Measurements from ENCODE around the gene GPRC5C. TPM values are rescaled to one million over a fixed set of nuclear protein-coding genes. Genes with fewer than 3 reads are reported as not detected.

Gene GPRC5C
- total RNA-seq, 2 donors from 2014 or later, result 66.3 to 186 TPM

- Histone ChIP-seq H3K27me3 (replicated peaks; ENCODE audit: insufficient read depth) (no peaks in the 10 kb centered on the region), H3K27ac (no peak overlapping the region), H3K36me3 (no peaks in the 10 kb centered on the region), H3K9me3 (no peaks in the 10 kb centered on the region), H3K4me3 (no peak overlapping the region), H3K4me1 (replicated peaks) (no peaks in the 10 kb centered on the region)
- WGBS, result 72% methylated on average over 9 of the region's 9 CpGs
- no peak for DNase-seq (ENCODE audit: low spot score)
- TF ChIP-seq POLR2A (IDR thresholded peaks at IDR 0.05) (no peak), CTCF (IDR thresholded peaks at IDR 0.05) (no peak), POLR2AphosphoS5 (IDR thresholded peaks at IDR 0.05) (no peak)
- intact Hi-C loops (cut with DNase I), result no loop called here
Observed at GRCh38 chr17:74474043-74474792, 42.3 kb downstream of the GPRC5C start.

DNA sequence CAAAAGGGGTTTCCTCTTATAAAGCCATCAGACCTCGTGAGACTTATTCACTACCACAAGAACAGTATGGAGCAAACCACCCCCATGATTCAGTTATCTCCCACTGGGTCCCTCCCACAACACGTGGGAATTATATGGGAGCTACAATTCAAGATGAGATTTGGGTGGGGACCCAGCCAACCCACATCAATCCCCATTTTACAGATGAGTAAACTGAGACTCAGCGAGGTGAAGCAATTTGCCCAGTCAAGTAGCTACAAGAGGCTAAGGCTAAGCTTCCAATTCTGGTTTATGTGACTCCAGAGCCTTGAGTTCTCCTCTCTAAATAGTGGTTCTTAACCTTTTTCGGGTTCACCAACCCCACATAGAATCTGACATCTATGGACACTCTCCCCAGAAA lies 43.3 kb downstream of the GPRC5C start:
- no peaks in the 10 kb centered on the region for H3K27me3 ChIP-seq (replicated peaks; ENCODE audit: insufficient read depth)
- WGBS, result 93% methylated on average over 4 of the region's 4 CpGs
- TF ChIP-seq POLR2A (IDR thresholded peaks at IDR 0.05) (no peak), POLR2AphosphoS5 (IDR thresholded peaks at IDR 0.05) (no peak), CTCF (IDR thresholded peaks at IDR 0.05) (no peak)
- DNase-seq (ENCODE audit: low spot score), result no peak
- intact Hi-C loops (cut with DNase I), result no loop called here
- H3K9me3 ChIP-seq, result no peaks in the 10 kb centered on the region
- no peaks in the 10 kb centered on the region for H3K4me1 ChIP-seq (replicated peaks)
- H3K4me3 ChIP-seq, result no peak overlapping the region
- no peaks in the 10 kb centered on the region for H3K36me3 ChIP-seq
- H3K27ac ChIP-seq, result no peak overlapping the region

- 65% methylated on average over 4 of the region's 4 CpGs for WGBS
- TF ChIP-seq POLR2A (IDR thresholded peaks at IDR 0.05) (no peak), POLR2AphosphoS5 (IDR thresholded peaks at IDR 0.05) (no peak), CTCF (IDR thresholded peaks at IDR 0.05) (no peak)
- Histone ChIP-seq H3K27ac (no peak overlapping the region), H3K36me3 (no peaks in the 10 kb centered on the region), H3K9me3 (no peaks in the 10 kb centered on the region), H3K4me3 (no peak overlapping the region), H3K4me1 (replicated peaks) (no peaks in the 10 kb centered on the region), H3K27me3 (replicated peaks; ENCODE audit: insufficient read depth) (no peaks in the 10 kb centered on the region)
- no peak for DNase-seq (ENCODE audit: low spot score)
- intact Hi-C loops (cut with DNase I), result no loop called here
Observed at GRCh38 chr17:74477411-74477810, 45.5 kb downstream of the GPRC5C start.

DNA sequence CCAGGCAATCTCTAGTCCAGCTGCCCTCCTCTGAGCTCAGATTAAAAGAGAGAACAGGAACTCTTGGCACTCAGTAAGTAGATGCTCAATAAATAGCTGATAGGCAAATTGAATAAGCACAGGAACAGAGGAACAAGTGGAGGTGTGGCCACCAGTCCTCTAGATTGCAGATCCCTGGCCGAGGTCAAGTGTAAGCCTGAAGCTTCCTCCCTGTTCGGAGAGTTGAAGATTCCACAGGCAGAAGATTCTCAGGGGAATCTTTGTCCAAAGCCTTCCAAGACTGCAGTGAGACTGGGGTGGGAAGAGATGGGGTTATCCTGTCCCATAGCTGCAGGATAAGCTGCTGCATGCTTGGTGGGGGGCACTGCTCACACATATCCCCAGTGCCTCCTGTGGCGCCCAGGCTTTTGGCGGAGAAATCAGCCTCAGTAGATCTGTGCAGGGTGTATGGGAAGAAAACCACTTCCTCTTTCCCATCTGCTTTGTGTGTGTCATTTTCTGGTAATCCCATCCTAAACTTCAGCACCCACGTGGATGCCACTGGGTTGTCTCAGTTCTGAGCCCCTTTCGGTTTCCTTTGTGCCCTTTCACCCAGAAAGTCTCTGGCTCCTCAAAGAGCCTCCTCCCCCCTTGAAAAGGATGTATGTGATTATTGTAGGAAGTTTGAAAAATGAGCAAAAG lies 46.7 kb downstream of the GPRC5C start:
- TF ChIP-seq CTCF (IDR thresholded peaks at IDR 0.05) (no peak), POLR2AphosphoS5 (IDR thresholded peaks at IDR 0.05) (no peak), POLR2A (IDR thresholded peaks at IDR 0.05) (no peak)
- no peak overlapping the region for H3K4me3 ChIP-seq
- intact Hi-C loops (cut with DNase I), result no loop called here
- H3K4me1 ChIP-seq (replicated peaks), result no peaks in the 10 kb centered on the region
- no peaks in the 10 kb centered on the region for H3K36me3 ChIP-seq
- no peak for DNase-seq (ENCODE audit: low spot score)
- no peaks in the 10 kb centered on the region for H3K9me3 ChIP-seq
- H3K27ac ChIP-seq, result no peak overlapping the region
- no peaks in the 10 kb centered on the region for H3K27me3 ChIP-seq (replicated peaks; ENCODE audit: insufficient read depth)
- 69% methylated on average over 6 of the region's 6 CpGs for WGBS

GRCh38 chr17:74480290-74480689 lies 48.4 kb downstream of the GPRC5C start:
- intact Hi-C loops (cut with DNase I), result no loop called here
- TF ChIP-seq POLR2AphosphoS5 (IDR thresholded peaks at IDR 0.05), result no peak
- no peak for TF ChIP-seq POLR2A (IDR thresholded peaks at IDR 0.05)

More at GRCh38 chr17:74480290-74480689, 48.4 kb downstream of the GPRC5C start:
- no peaks in the 10 kb centered on the region for H3K9me3 ChIP-seq
- no peaks in the 10 kb centered on the region for H3K27me3 ChIP-seq (replicated peaks; ENCODE audit: insufficient read depth)
- no peaks in the 10 kb centered on the region for H3K4me1 ChIP-seq (replicated peaks)
- H3K4me3 ChIP-seq, result no peak overlapping the region
- H3K27ac ChIP-seq, result no peak overlapping the region
- WGBS, result 70% methylated on average over 8 of the region's 8 CpGs
- no peak for DNase-seq (ENCODE audit: low spot score)
- no peaks in the 10 kb centered on the region for H3K36me3 ChIP-seq
